WTC11 (cell line): ENCODE data around the gene CDH3. TPM values are rescaled to one million over a fixed set of nuclear protein-coding genes. Genes with fewer than 3 reads are reported as not detected.

Experiments used
- ATAC-seq: fragments of 200-7000 bp; cut with Tn5 transposase; 2 replicates; pipeline ENCODE4 v1.10.0; 2021; ENCODE audit warnings: mild to moderate bottlenecking, moderate library complexity
- CTCF ChIA-PET: fragments of 300-600 bp; sonication (Branson Sonifier 250); formaldehyde crosslinking; loops from one replicate; lab custom pipeline; 2021; ENCODE audit warnings: antibody characterized with exemption; lab: Charles Lee
- POLR2A ChIA-PET: fragments of 350-600 bp; sonication (Branson Sonifier 250); formaldehyde crosslinking; loops from one replicate; lab custom pipeline; 2021; ENCODE audit warnings: antibody characterized with exemption; lab: Charles Lee
- DNase-seq: peaks from one replicate; pipeline ENCODE4 v3.0.0; 2021; ENCODE audit warnings: low spot score
- H3K27ac Mint-ChIP-seq: 2 replicates; pipeline ENCODE4 v1.8.0; 2021; ENCODE audit warnings: mixed read lengths
- H3K27me3 Mint-ChIP-seq: 2 replicates; pipeline ENCODE4 v1.8.0; 2021; ENCODE audit warnings: low read depth, mild to moderate bottlenecking, moderate library complexity, mixed read lengths
- H3K36me3 Mint-ChIP-seq: 2 replicates; pipeline ENCODE4 v1.8.0; 2021; ENCODE audit warnings: mixed read lengths
- H3K4me1 Mint-ChIP-seq: 2 replicates; pipeline ENCODE4 v1.8.0; 2022; ENCODE audit warnings: mixed read lengths
- H3K4me3 Mint-ChIP-seq: 2 replicates; pipeline ENCODE4 v1.8.0; 2021; ENCODE audit warnings: mild to moderate bottlenecking, moderate library complexity, mixed read lengths
- H3K9me3 Mint-ChIP-seq: 2 replicates; pipeline ENCODE4 v1.8.0; 2021; ENCODE audit warnings: mixed read lengths
- FOXP1 ChIP-seq: sonication (generic); formaldehyde crosslinking; IDR thresholded peaks from 2 replicates; pipeline ENCODE4 v1.8.0; 2022; ENCODE audit warnings: missing genetic modification reagents, mild to moderate bottlenecking, moderate library complexity, borderline replicate concordance
- GABPB1 ChIP-seq: sonication (generic); formaldehyde crosslinking; IDR thresholded peaks from 2 replicates; pipeline ENCODE4 v1.8.1; 2023; ENCODE audit warnings: mild to moderate bottlenecking, missing genetic modification reagents
- total RNA-seq: library from RNA; stranded (reverse); gene quantifications from 3 replicates; pipeline ENCODE4 v1.2.3, GENCODE V29; 2021

Gene CDH3
- total RNA-seq, 1 experiment from 2014 or later, result 128 TPM

GRCh38 chr16:68749432-68749831, 104.3 kb downstream of the CDH3 start:
- CTCF ChIA-PET, result no interaction called here
- no peaks in the 10 kb centered on the region for H3K9me3 Mint-ChIP-seq
- H3K27ac Mint-ChIP-seq, result peak overlapping the region; percentile 71
- POLR2A ChIA-PET, result no interaction called here
- peak; percentile 59 for DNase-seq
- TF ChIP-seq GABPB1 (CRISPR knock-in tag) (peak; percentile 49; the same call in 1 of the 2 replicates), FOXP1 (CRISPR knock-in tag) (no peak)
- H3K36me3 Mint-ChIP-seq, result peaks cover 21% of the 10 kb centered on the region
- H3K4me1 Mint-ChIP-seq, result peaks cover 62% of the 10 kb centered on the region
- no peaks in the 10 kb centered on the region for H3K27me3 Mint-ChIP-seq
- peak; percentile 74 for ATAC-seq
- H3K4me3 Mint-ChIP-seq, result no peak overlapping the region

Other genes with a start within 250 kb of the CDH3 start
- 0.99 to 1.4 TPM (median 1.2 TPM) in 3 replicates for gene SMPD3, start 196.8 kb upstream of the CDH3 start, total RNA-seq
- 21.7 to 24.9 TPM (median 22.6 TPM) in 3 replicates for gene ZFP90, start 106.0 kb upstream of the CDH3 start, total RNA-seq
- gene CDH1, start 92.0 kb downstream of the CDH3 start, total RNA-seq, result 265 to 281 TPM (median 278 TPM) in 3 replicates
- gene TANGO6, start 198.2 kb downstream of the CDH3 start, total RNA-seq, result 12.0 to 15.6 TPM (median 12.6 TPM) in 3 replicates